ENCODE results near the gene TAMALIN. TPM values are rescaled to one million over a fixed set of nuclear protein-coding genes. Genes with fewer than 3 reads are reported as not detected.

TAMALIN gene
- total RNA-seq, 1 donor from 2014 or later = 15.5 TPM

DNA sequence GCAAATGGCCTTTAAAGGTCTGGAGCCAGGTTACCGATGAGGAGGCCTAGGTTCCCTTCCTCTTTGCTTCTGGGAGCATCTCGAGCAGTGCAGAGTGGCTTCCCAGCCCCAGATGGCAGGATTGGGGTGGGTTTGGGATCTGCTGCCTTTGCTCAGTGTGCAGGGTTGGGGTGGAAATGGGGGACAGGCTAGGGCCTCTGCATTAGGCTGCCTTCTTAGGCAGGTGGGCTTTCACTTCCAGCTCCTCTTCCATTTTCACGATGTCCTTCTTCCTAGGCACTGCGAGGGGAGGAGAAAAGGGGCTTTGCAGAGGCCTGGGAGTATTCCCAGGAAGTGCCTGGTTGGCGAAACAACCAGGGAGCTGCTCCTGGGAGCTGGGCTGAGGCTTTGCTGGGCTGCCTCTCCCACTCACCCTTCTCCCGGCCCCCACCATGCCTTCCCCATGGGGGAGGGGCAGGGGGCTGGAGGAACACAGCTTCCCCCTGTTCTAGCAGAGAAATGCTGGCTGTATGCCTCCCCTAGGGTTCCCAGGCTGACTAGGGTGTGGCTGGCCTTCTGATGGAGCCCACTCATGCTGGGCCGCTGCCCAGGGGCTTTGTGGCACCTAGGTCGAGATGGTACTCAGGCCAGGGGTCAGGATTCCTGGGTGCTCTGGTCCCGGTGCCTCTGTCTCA, 46.9 kb downstream of the TAMALIN start:
- no peak overlapping the region for H3K4me3 Mint-ChIP-seq (ENCODE audit: low read depth)
- TF ChIP-seq, protein P1, sequence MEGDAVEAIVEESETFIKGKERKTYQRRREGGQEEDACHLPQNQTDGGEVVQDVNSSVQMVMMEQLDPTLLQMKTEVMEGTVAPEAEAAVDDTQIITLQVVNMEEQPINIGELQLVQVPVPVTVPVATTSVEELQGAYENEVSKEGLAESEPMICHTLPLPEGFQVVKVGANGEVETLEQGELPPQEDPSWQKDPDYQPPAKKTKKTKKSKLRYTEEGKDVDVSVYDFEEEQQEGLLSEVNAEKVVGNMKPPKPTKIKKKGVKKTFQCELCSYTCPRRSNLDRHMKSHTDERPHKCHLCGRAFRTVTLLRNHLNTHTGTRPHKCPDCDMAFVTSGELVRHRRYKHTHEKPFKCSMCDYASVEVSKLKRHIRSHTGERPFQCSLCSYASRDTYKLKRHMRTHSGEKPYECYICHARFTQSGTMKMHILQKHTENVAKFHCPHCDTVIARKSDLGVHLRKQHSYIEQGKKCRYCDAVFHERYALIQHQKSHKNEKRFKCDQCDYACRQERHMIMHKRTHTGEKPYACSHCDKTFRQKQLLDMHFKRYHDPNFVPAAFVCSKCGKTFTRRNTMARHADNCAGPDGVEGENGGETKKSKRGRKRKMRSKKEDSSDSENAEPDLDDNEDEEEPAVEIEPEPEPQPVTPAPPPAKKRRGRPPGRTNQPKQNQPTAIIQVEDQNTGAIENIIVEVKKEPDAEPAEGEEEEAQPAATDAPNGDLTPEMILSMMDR (IDR thresholded peaks at IDR 0.05; ENCODE audit: unreplicated experiment) = no peak
- no peaks in the 10 kb centered on the region for H3K9me3 Mint-ChIP-seq (ENCODE audit: low read depth)
- H3K27ac Mint-ChIP-seq = no peak overlapping the region
- peaks cover 1% of the 10 kb centered on the region for H3K36me3 Mint-ChIP-seq (ENCODE audit: insufficient read depth)
- H3K27me3 Mint-ChIP-seq = peaks cover 5% of the 10 kb centered on the region
- peaks cover 29% of the 10 kb centered on the region for H3K4me1 Mint-ChIP-seq (ENCODE audit: low read depth)
- no peak for DNase-seq (ENCODE audit: low spot score, unreplicated experiment)

DNA sequence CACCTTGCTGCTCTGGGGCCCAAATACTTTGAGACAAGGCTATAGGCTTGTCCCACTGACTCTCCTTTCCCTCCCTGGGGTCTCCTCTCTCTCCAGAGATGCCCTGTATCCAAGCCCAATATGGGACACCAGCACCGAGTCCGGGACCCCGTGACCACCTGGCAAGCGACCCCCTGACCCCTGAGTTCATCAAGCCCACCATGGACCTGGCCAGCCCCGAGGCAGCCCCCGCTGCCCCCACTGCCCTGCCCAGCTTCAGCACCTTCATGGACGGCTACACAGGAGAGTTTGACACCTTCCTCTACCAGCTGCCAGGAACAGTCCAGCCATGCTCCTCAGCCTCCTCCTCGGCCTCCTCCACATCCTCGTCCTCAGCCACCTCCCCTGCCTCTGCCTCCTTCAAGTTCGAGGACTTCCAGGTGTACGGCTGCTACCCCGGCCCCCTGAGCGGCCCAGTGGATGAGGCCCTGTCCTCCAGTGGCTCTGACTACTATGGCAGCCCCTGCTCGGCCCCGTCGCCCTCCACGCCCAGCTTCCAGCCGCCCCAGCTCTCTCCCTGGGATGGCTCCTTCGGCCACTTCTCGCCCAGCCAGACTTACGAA, 47.6 kb downstream of the TAMALIN start:
- peaks cover 26% of the 10 kb centered on the region for H3K4me1 Mint-ChIP-seq (ENCODE audit: low read depth)
- no peak overlapping the region for H3K4me3 Mint-ChIP-seq (ENCODE audit: low read depth)
- peaks cover 1% of the 10 kb centered on the region for H3K36me3 Mint-ChIP-seq (ENCODE audit: insufficient read depth)
- peaks cover 2% of the 10 kb centered on the region for H3K27me3 Mint-ChIP-seq
- DNase-seq (ENCODE audit: low spot score, unreplicated experiment) = no peak
- H3K27ac Mint-ChIP-seq = no peak overlapping the region
- no peaks in the 10 kb centered on the region for H3K9me3 Mint-ChIP-seq (ENCODE audit: low read depth)
- TF ChIP-seq, protein P1 (IDR thresholded peaks at IDR 0.05; ENCODE audit: unreplicated experiment) = no peak

DNA sequence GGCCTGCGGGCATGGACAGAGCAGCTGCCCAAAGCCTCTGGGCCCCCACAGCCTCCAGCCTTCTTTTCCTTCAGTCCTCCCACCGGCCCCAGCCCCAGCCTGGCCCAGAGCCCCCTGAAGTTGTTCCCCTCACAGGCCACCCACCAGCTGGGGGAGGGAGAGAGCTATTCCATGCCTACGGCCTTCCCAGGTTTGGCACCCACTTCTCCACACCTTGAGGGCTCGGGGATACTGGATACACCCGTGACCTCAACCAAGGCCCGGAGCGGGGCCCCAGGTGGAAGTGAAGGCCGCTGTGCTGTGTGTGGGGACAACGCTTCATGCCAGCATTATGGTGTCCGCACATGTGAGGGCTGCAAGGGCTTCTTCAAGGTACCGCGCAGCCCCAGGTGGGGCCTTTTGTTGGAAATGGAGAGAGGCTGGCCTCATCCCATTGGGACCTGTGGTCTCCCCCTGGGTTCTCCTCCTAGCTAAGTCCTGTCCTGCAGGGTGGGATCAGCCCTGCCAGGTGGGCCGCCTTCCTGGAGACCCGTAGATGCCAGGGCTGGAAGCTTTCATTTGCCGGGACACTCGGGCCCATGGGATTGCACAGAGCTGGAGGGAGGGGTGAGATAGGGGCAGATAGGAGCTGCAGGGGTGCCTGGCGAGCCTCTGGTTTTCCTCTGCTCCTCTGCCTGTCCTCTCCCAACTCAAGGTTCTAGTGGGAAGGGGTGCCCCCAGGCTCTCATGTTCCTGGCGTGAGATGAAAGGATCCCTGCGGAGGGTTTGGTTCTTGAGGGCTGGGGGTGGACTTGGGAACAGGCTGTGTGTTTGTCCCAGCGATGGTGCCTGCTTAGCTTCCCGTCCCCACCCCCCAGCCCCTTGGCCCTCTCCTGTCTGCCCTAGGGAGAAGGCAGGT, 48.3 kb downstream of the TAMALIN start:
- Mint-ChIP-seq H3K36me3 (ENCODE audit: insufficient read depth) (peaks cover 1% of the 10 kb centered on the region), H3K27me3 (no peaks in the 10 kb centered on the region), H3K4me3 (ENCODE audit: low read depth) (no peak overlapping the region), H3K9me3 (ENCODE audit: low read depth) (no peaks in the 10 kb centered on the region), H3K4me1 (ENCODE audit: low read depth) (peaks cover 19% of the 10 kb centered on the region), H3K27ac (no peak overlapping the region)
- no peak for DNase-seq (ENCODE audit: low spot score, unreplicated experiment)
- TF ChIP-seq, protein P1 (IDR thresholded peaks at IDR 0.05; ENCODE audit: unreplicated experiment) = no peak

DNA sequence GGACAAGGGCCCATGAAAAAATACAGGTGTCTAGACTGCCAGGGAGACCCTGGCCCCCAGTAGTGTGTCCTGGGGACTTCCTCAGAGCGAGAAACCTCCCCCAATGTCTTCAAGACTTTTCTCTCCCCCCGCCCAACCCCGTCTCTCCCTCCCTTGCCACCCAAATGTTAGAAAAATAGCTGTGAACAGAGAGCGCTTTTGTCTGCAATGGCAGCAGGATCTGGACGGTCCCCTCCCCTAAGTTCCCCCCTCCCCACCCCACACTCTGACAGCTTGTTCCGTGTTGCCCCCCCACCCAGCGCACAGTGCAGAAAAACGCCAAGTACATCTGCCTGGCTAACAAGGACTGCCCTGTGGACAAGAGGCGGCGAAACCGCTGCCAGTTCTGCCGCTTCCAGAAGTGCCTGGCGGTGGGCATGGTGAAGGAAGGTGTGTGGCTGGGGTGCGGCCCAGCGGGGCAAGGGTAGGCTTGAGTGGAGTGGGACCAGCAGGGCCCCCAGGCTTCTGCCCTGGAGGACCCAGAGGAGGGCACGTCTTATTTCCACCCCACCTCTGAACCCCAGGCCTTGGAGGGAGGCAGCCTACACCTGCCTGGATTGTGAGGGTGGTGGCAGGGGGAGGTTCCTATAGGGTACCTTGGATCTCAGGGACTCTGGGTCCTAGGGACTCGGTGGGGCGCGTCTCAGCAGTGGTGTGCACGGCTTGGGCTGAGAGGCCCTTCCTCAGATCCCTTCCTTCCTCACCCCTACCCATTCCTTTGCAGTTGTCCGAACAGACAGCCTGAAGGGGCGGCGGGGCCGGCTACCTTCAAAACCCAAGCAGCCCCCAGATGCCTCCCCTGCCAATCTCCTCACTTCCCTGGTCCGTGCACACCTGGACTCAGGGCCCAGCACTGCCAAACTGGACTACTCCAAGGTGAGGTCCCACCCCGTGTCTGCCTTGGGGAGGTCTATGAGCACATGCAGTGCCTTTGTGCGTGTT, 49.3 kb downstream of the TAMALIN start:
- no peak overlapping the region for H3K27ac Mint-ChIP-seq
- H3K9me3 Mint-ChIP-seq (ENCODE audit: low read depth) = no peaks in the 10 kb centered on the region
- H3K27me3 Mint-ChIP-seq = no peaks in the 10 kb centered on the region
- H3K4me3 Mint-ChIP-seq (ENCODE audit: low read depth) = no peak overlapping the region
- peaks cover 15% of the 10 kb centered on the region for H3K4me1 Mint-ChIP-seq (ENCODE audit: low read depth)
- DNase-seq (ENCODE audit: low spot score, unreplicated experiment) = no peak
- TF ChIP-seq, protein P1 (IDR thresholded peaks at IDR 0.05; ENCODE audit: unreplicated experiment) = no peak
- H3K36me3 Mint-ChIP-seq (ENCODE audit: insufficient read depth) = peaks cover 1% of the 10 kb centered on the region
